ENCODE data around the gene IL1R1. TPM values are rescaled to one million over a fixed set of nuclear protein-coding genes. Genes with fewer than 3 reads are reported as not detected.
A peak's percentile ranks its signal among the peaks of the same experiment; 100 is the strongest.
"Not testable (repeated sequence)": the region's sequence is repeated elsewhere in the genome, so short reads cannot be mapped to it uniquely, and the experiment has no call there.

The IL1R1 gene
- total and polyA plus RNA-seq, 4 donors = 2.5 to 12.6 (median 7.3) TPM

DNA sequence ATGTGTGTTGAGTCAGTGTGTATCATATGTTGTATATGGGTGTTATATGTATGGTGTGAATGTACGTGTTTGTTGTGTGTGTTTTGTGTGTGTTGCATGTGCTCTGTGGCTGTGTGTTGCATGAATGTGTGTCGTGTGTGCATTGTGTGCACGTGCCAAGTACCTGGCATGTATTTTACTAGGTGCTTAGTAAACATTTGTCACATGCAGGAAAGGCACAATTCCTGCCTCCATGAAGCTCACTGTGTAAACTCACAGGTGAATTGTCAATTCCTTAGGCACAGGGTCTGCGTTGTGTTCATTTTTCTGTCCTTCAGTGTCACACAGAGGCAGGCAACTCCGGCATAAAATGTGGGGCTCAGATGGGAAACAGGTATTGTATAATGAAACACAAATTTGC is 22.3 kb upstream of the IL1R1 start:
- Histone ChIP-seq H3K36me3 (ENCODE audit: control insufficient read depth, insufficient read depth, low read length) (no peaks in the 10 kb centered on the region), H3K27me3 (ENCODE audit: control insufficient read depth, insufficient read depth, low read length) (no peaks in the 10 kb centered on the region), H3K27ac (ENCODE audit: low read depth, low read length) (no peak overlapping the region), H3K9me3 (ENCODE audit: control insufficient read depth, insufficient read depth, low read length) (no peaks in the 10 kb centered on the region), H3K4me3 (ENCODE audit: low read depth, low read length) (no peak overlapping the region), H3K4me1 (ENCODE audit: control insufficient read depth, insufficient read depth, low read length) (no peaks in the 10 kb centered on the region)
- DNase-seq (ENCODE audit: low read depth in 4 of 6, low spot score in 6 of 6) = no peak
- WGBS (ENCODE audit: insufficient coverage) = 95% methylated on average over 4 of the region's 5 CpGs

DNA sequence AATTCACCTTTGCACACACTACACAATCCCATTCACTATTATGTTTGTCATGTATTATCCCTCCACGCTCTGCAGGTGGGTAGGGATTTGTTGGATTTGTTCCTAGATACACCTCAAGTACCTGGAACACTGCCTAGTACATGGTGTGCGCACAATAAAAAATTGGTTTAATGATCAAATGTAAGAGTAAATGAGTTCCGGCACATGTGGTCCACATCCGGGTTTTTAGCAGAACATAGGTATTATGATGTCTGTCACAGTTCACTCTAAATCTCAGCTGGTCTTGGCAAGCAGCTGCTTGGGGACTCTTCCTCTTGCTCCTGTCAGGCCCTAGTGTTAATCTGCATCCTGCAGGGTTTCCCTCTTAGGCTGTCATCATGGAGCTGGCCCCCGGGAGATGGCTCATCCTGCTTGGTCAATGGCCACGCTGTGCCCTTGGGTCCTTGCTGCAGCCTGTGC is 21.8 kb upstream of the IL1R1 start:
- Histone ChIP-seq H3K36me3 (ENCODE audit: control insufficient read depth, insufficient read depth, low read length) (no peaks in the 10 kb centered on the region), H3K9me3 (ENCODE audit: control insufficient read depth, insufficient read depth, low read length) (no peaks in the 10 kb centered on the region), H3K4me3 (ENCODE audit: low read depth, low read length) (no peak overlapping the region), H3K4me1 (ENCODE audit: control insufficient read depth, insufficient read depth, low read length) (no peaks in the 10 kb centered on the region), H3K27me3 (ENCODE audit: control insufficient read depth, insufficient read depth, low read length) (no peaks in the 10 kb centered on the region), H3K27ac (ENCODE audit: low read depth, low read length) (no peak overlapping the region)
- DNase-seq (ENCODE audit: low read depth in 4 of 6, low spot score in 6 of 6) = peak in 1 of 6 donors; percentile 37
- WGBS (ENCODE audit: insufficient coverage) = 70% methylated on average over 5 of the region's 6 CpGs

DNA sequence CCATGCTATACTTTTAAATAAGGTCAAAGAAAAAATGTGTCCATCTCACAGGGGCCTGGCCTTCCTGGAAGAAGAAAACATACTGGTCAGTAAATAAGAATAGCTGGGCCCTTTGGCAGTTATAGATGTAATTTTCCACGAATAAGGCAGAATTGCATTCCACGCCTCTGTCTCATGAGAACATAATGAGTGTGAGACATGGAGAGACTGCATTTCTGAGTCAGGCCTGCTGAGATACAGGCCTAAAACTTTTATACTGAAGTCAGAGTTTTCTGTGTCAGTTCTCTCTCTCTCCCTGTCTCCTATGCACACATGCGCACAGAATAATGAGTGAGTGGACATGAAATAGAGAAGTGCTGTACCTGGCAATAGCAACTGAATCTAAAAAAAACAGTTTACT is 20.4 kb upstream of the IL1R1 start:
- H3K27ac ChIP-seq (ENCODE audit: low read depth, low read length) = no peak overlapping the region
- no peaks in the 10 kb centered on the region for H3K36me3 ChIP-seq (ENCODE audit: control insufficient read depth, insufficient read depth, low read length)
- no peak overlapping the region for H3K4me3 ChIP-seq (ENCODE audit: low read depth, low read length)
- 100% methylated on average over 2 of the region's 3 CpGs for WGBS (ENCODE audit: insufficient coverage)
- H3K4me1 ChIP-seq (ENCODE audit: control insufficient read depth, insufficient read depth, low read length) = no peaks in the 10 kb centered on the region
- H3K27me3 ChIP-seq (ENCODE audit: control insufficient read depth, insufficient read depth, low read length) = no peaks in the 10 kb centered on the region
- DNase-seq (ENCODE audit: low read depth in 4 of 6, low spot score in 6 of 6) = no peak
- H3K9me3 ChIP-seq (ENCODE audit: control insufficient read depth, insufficient read depth, low read length) = no peaks in the 10 kb centered on the region

DNA sequence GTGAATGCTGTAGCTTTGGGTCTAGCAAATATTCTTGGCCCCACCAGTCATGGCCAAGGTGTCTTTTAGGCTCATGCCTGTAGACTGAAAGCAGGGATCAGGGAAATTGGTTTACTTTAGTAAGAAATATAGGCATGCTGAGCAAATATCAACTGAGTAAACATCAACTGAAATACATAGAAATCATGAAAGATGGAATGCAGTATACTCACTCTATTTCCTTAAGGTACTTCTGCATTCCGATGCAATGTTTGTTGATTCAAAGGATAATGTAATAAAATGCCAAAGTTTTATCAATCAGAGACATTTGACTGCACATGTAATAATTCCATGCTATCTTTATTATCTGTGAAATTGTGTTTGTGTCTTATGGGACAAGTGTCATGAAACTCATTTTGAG is 19.6 kb upstream of the IL1R1 start:
- Histone ChIP-seq H3K27me3 (ENCODE audit: control insufficient read depth, insufficient read depth, low read length) (no peaks in the 10 kb centered on the region), H3K9me3 (ENCODE audit: control insufficient read depth, insufficient read depth, low read length) (no peaks in the 10 kb centered on the region), H3K4me1 (ENCODE audit: control insufficient read depth, insufficient read depth, low read length) (no peaks in the 10 kb centered on the region), H3K4me3 (ENCODE audit: low read depth, low read length) (no peak overlapping the region), H3K27ac (ENCODE audit: low read depth, low read length) (no peak overlapping the region), H3K36me3 (ENCODE audit: control insufficient read depth, insufficient read depth, low read length) (no peaks in the 10 kb centered on the region)
- peak in 1 of 6 donors; percentile 44 for DNase-seq (ENCODE audit: low read depth in 4 of 6, low spot score in 6 of 6)
- WGBS (ENCODE audit: insufficient coverage) = no CpG with 5 or more reads among the region's 1 CpG

DNA sequence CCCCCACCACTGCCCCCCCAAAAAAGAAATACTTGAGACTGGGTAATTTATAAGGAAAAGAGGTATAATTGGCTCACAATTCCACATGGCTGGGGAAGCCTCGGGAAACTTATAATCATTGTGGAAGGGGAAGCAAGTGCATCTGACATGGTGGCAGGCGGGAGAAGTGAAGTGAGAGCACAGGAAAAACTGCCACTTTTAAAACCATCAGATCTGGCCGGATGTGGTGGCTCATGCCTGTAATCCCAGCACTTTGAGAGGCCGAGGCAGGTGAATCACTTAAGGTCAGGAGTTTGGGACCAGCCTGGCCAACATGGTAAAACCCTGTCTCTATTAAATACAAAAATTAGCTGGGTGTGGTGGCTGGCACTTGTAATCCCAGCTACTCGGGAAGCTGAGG is 18.1 kb upstream of the IL1R1 start:
- WGBS (ENCODE audit: insufficient coverage) = 100% methylated on average over 3 of the region's 5 CpGs
- DNase-seq (ENCODE audit: low read depth in 4 of 6, low spot score in 6 of 6) = not testable (repeated sequence)

DNA sequence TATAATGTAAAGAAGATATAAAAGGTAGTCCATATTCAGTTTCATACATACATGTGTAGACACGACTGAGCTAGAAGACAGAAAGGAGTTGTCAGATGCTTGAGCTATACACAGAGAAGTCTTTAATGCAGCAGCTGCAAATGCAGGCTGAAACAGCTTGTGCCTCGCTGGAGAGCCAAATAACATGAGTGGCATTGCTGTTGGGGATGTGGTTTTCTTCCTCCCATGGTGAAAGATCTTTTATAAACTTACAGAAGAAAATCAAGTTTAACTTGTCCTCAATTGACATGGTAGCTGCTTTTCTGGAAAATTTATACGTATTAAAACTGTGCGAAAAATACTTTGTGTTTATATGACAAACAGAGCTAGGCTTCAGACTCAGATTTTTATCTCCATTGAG is 16.4 kb upstream of the IL1R1 start:
- DNase-seq (ENCODE audit: low read depth in 4 of 6, low spot score in 6 of 6) = no peak
- no peaks in the 10 kb centered on the region for H3K27me3 ChIP-seq (ENCODE audit: control insufficient read depth, insufficient read depth, low read length)
- H3K4me3 ChIP-seq (ENCODE audit: low read depth, low read length) = no peak overlapping the region
- H3K4me1 ChIP-seq (ENCODE audit: control insufficient read depth, insufficient read depth, low read length) = no peaks in the 10 kb centered on the region
- H3K36me3 ChIP-seq (ENCODE audit: control insufficient read depth, insufficient read depth, low read length) = no peaks in the 10 kb centered on the region
- no peak overlapping the region for H3K27ac ChIP-seq (ENCODE audit: low read depth, low read length)
- no CpG with 5 or more reads among the region's 4 CpGs for WGBS (ENCODE audit: insufficient coverage)
- no peaks in the 10 kb centered on the region for H3K9me3 ChIP-seq (ENCODE audit: control insufficient read depth, insufficient read depth, low read length)

More for the DNA sequence above, 18.1 kb upstream of the IL1R1 start:
- H3K27me3 ChIP-seq (ENCODE audit: control insufficient read depth, insufficient read depth, low read length); H3K9me3 ChIP-seq (ENCODE audit: control insufficient read depth, insufficient read depth, low read length); H3K27ac ChIP-seq (ENCODE audit: low read depth, low read length); H3K36me3 ChIP-seq (ENCODE audit: control insufficient read depth, insufficient read depth, low read length); H3K4me3 ChIP-seq (ENCODE audit: low read depth, low read length); H3K4me1 ChIP-seq (ENCODE audit: control insufficient read depth, insufficient read depth, low read length): not testable (repeated sequence)

DNA sequence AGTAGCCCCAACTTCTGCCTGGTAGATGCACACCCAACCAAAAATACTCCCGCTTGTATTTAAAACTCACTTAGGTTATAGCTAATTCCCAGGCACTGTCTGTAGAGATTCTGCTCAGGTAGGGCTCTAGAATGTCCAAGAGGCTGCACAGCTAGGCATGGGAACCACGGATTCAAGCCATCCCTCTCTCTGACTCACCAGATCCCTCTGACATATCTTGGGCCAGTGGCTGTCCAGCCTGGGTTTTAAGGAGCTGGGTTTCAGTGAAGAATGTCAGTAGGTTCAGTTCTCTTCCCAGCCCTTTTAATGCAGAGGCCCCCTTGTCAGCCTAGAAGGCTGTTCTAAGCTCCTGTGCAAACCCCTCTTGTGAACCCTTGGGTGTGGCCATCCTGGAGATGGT is 15.9 kb upstream of the IL1R1 start:
- Histone ChIP-seq H3K36me3 (ENCODE audit: control insufficient read depth, insufficient read depth, low read length) (no peaks in the 10 kb centered on the region), H3K4me1 (ENCODE audit: control insufficient read depth, insufficient read depth, low read length) (no peaks in the 10 kb centered on the region), H3K27ac (ENCODE audit: low read depth, low read length) (no peak overlapping the region), H3K4me3 (ENCODE audit: low read depth, low read length) (no peak overlapping the region), H3K9me3 (ENCODE audit: control insufficient read depth, insufficient read depth, low read length) (no peaks in the 10 kb centered on the region), H3K27me3 (ENCODE audit: control insufficient read depth, insufficient read depth, low read length) (no peaks in the 10 kb centered on the region)
- no peak for DNase-seq (ENCODE audit: low read depth in 4 of 6, low spot score in 6 of 6)
- 100% methylated on average over 1 of the region's 2 CpGs for WGBS (ENCODE audit: insufficient coverage)

DNA sequence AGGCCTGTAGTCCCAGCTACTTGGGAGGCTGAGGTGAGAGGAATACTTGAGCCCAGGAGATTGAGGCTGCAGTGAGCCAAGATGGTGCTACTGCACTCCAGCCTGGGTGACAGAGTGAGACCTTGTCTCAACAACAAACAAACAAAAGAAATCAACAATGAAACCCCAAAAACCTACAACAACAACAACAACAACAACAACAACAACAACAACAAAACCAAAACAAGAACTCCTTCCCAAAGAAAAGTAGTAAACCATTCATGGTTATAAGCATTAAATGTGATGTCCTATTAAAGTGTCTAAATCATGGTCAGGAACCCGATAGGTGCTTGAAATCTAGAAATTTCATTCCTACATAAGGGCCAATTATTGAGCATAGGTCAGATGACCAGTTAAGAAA is 13.5 kb upstream of the IL1R1 start:
- no peaks in the 10 kb centered on the region for H3K9me3 ChIP-seq (ENCODE audit: control insufficient read depth, insufficient read depth, low read length)
- no peaks in the 10 kb centered on the region for H3K36me3 ChIP-seq (ENCODE audit: control insufficient read depth, insufficient read depth, low read length)
- DNase-seq (ENCODE audit: low read depth in 4 of 6, low spot score in 6 of 6) = no peak
- no peak overlapping the region for H3K27ac ChIP-seq (ENCODE audit: low read depth, low read length)
- no peaks in the 10 kb centered on the region for H3K27me3 ChIP-seq (ENCODE audit: control insufficient read depth, insufficient read depth, low read length)
- H3K4me1 ChIP-seq (ENCODE audit: control insufficient read depth, insufficient read depth, low read length) = no peaks in the 10 kb centered on the region
- WGBS (ENCODE audit: insufficient coverage) = no CpG with 5 or more reads among the region's 1 CpG
- H3K4me3 ChIP-seq (ENCODE audit: low read depth, low read length) = no peak overlapping the region

DNA sequence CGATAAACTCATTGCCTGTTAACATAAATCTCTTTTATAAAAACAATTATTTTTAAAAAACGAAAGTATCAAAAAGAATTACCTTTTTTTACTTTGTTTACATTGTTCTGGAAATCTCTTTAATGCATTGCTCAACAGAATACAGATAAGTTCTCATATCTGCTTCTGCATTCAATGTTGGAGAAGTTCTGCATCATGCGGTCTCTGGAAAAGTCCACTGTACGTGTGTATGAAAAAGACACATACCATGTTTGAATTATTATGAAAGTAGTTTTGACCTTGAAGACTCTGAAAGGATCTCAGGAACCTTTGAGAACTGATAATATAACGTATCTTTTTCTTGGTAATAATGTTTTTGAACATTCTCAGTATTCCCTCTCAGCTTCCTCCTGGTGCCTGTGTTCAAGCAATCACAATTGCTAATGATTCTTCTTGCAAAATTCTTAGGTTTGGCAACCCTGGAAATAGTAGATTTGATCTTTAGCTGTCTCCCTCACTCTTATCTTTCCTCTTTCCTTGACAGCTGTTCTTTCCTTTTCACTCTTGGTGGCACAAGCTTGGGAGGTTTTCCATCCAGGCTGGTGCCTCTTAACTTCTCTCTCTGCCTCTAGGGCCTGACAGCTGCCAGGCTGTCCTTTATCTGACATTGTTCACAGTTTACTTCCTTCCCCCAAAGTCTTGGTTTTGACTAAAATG is 12.4 kb upstream of the IL1R1 start:
- Histone ChIP-seq H3K9me3 (ENCODE audit: control insufficient read depth, insufficient read depth, low read length) (no peaks in the 10 kb centered on the region), H3K4me3 (ENCODE audit: low read depth, low read length) (no peak overlapping the region), H3K27ac (ENCODE audit: low read depth, low read length) (no peak overlapping the region), H3K36me3 (ENCODE audit: control insufficient read depth, insufficient read depth, low read length) (no peaks in the 10 kb centered on the region), H3K4me1 (ENCODE audit: control insufficient read depth, insufficient read depth, low read length) (no peaks in the 10 kb centered on the region), H3K27me3 (ENCODE audit: control insufficient read depth, insufficient read depth, low read length) (no peaks in the 10 kb centered on the region)
- 100% methylated on average over 1 of the region's 5 CpGs for WGBS (ENCODE audit: insufficient coverage)
- DNase-seq (ENCODE audit: low read depth in 4 of 6, low spot score in 6 of 6) = no peak

DNA sequence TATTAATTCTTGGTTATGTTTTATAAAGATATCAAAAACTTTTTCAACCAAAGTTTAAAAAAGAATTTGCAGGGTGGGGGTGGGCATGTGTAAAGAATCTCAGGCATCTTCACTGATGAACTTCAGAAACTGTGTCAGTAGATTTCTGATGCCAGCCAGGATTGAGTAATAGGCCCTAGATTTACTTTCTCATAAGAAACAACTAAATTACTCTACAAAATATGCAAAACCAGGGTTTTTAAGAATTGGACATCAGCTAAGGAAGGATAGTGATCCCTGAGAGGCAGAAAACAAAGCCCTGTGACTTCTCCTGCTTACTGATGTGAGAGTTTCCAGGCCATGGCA is 11.9 kb upstream of the IL1R1 start:
- H3K36me3 ChIP-seq (ENCODE audit: control insufficient read depth, insufficient read depth, low read length) = no peaks in the 10 kb centered on the region
- no peaks in the 10 kb centered on the region for H3K27me3 ChIP-seq (ENCODE audit: control insufficient read depth, insufficient read depth, low read length)
- H3K4me3 ChIP-seq (ENCODE audit: low read depth, low read length) = no peak overlapping the region

More for the DNA sequence above, 11.9 kb upstream of the IL1R1 start:
- Histone ChIP-seq H3K27ac (ENCODE audit: low read depth, low read length) (no peak overlapping the region), H3K9me3 (ENCODE audit: control insufficient read depth, insufficient read depth, low read length) (no peaks in the 10 kb centered on the region), H3K4me1 (ENCODE audit: control insufficient read depth, insufficient read depth, low read length) (no peaks in the 10 kb centered on the region)
- DNase-seq (ENCODE audit: low read depth in 4 of 6, low spot score in 6 of 6) = no peak
